HepG2 (cell line): ENCODE results near the gene TWNK. TPM values are rescaled to one million over a fixed set of nuclear protein-coding genes. Genes with fewer than 3 reads are reported as not detected.

ENCODE experiments used
- FOXC1 ChIP-seq: sonication (generic); formaldehyde crosslinking; IDR thresholded peaks from 2 replicates; pipeline ENCODE4 v1.8.0; 2022; ENCODE audit warnings: mild to moderate bottlenecking, missing genetic modification reagents, borderline replicate concordance
- HNF1A ChIP-seq, 2 experiments: sonication (generic) in 1 of 2; formaldehyde crosslinking in 1 of 2; IDR thresholded peaks; 2 replicates each; pipeline versions ENCODE4 v1.4.0 to v1.6.1; 2016 to 2020; ENCODE audit warnings: borderline replicate concordance in 1 of 2, low read depth in 1 of 2, mild to moderate bottlenecking in 1 of 2, missing genetic modification reagents in 1 of 2
- HOXA9 ChIP-seq: sonication (generic); formaldehyde crosslinking; IDR thresholded peaks from 2 replicates; pipeline ENCODE4 v1.8.1; 2022; ENCODE audit warnings: missing genetic modification reagents, mild to moderate bottlenecking, moderate library complexity, borderline replicate concordance
- IRF2 ChIP-seq: IDR thresholded peaks from 2 replicates; pipeline ENCODE4 v1.6.1; 2018; ENCODE audit warnings: missing genetic modification reagents, missing compliant biosample characterization
- KMT2B ChIP-seq: IDR thresholded peaks from 2 replicates; pipeline ENCODE4 v1.6.1; 2016; ENCODE audit warnings: missing genetic modification reagents, missing compliant biosample characterization
- MBNL3 ChIP-seq: fragments of 250-450 bp; sonication (Bioruptor Pico); conservative IDR thresholded peaks from 2 replicates; pipeline ENCODE4 v1.8.0; 2022; ENCODE audit warnings: mild to moderate bottlenecking, inconsistent platforms
- MTERF4 ChIP-seq: sonication (generic); formaldehyde crosslinking; IDR thresholded peaks from 2 replicates; pipeline ENCODE4 v1.8.0; 2023; ENCODE audit warnings: mild to moderate bottlenecking, missing genetic modification reagents
- MXD1 ChIP-seq: sonication (generic); formaldehyde crosslinking; IDR thresholded peaks from 2 replicates; pipeline ENCODE4 v1.4.0; 2020; ENCODE audit warnings: mild to moderate bottlenecking, missing genetic modification reagents
- RFXANK ChIP-seq: IDR thresholded peaks from 2 replicates; pipeline ENCODE4 v1.6.1; 2016
- SP2 ChIP-seq: sonication (generic); formaldehyde crosslinking; IDR thresholded peaks from 2 replicates; pipeline ENCODE4 v1.5.1; 2020; ENCODE audit warnings: mild to moderate bottlenecking, missing genetic modification reagents
- TCF12 ChIP-seq, 2 experiments: fragments of 450-650 bp in 1 of 2; sonication (generic) in 1 of 2; formaldehyde crosslinking in 1 of 2; IDR thresholded peaks; 2 replicates each; pipeline versions ENCODE4 v1.6.1 to v1.8.0; 2017 to 2022; ENCODE audit warnings: antibody characterized with exemption in 1 of 2, mild to moderate bottlenecking in 1 of 2, missing genetic modification reagents in 1 of 2, moderate library complexity in 1 of 2
- ZBTB43 ChIP-seq: sonication (generic); formaldehyde crosslinking; conservative IDR thresholded peaks from 2 replicates; pipeline ENCODE4 v1.4.0; 2020; ENCODE audit warnings: missing genetic modification reagents
- ZNF10 ChIP-seq: sonication (generic); formaldehyde crosslinking; IDR thresholded peaks from 2 replicates; pipeline ENCODE4 v1.4.0; 2020; ENCODE audit warnings: mild to moderate bottlenecking, low read depth, missing genetic modification reagents, borderline replicate concordance
- ZNF251 ChIP-seq: sonication (generic); formaldehyde crosslinking; IDR thresholded peaks from 2 replicates; pipeline ENCODE4 v1.9.0; 2021; ENCODE audit warnings: mild to moderate bottlenecking, missing genetic modification reagents
- ZNF296 ChIP-seq: sonication (generic); formaldehyde crosslinking; conservative IDR thresholded peaks from 2 replicates; pipeline ENCODE4 v1.5.0; 2020; ENCODE audit warnings: mild to moderate bottlenecking, missing genetic modification reagents
- ZNF317 ChIP-seq: sonication (generic); formaldehyde crosslinking; IDR thresholded peaks from 2 replicates; pipeline ENCODE4 v1.5.0; 2020; ENCODE audit warnings: mild to moderate bottlenecking, missing genetic modification reagents
- ZNF354B ChIP-seq: sonication (generic); formaldehyde crosslinking; IDR thresholded peaks from 2 replicates; pipeline ENCODE4 v1.8.0; 2022; ENCODE audit warnings: mild to moderate bottlenecking, missing genetic modification reagents
- ZNF619 ChIP-seq: sonication (generic); formaldehyde crosslinking; IDR thresholded peaks from 2 replicates; pipeline ENCODE4 v1.4.0; 2020; ENCODE audit warnings: mild to moderate bottlenecking, missing genetic modification reagents
- ZNF776 ChIP-seq: sonication (generic); formaldehyde crosslinking; IDR thresholded peaks from 2 replicates; pipeline ENCODE4 v1.4.0; 2020; ENCODE audit warnings: mild to moderate bottlenecking, missing genetic modification reagents
- ZSCAN5A ChIP-seq: sonication (generic); formaldehyde crosslinking; IDR thresholded peaks from 2 replicates; pipeline ENCODE4 v1.8.0; 2022; ENCODE audit warnings: mild to moderate bottlenecking, missing genetic modification reagents, borderline replicate concordance
- polyA plus RNA-seq, 8 experiments: library from polyadenylated mRNA; depleted of rRNA in 3 of 8; stranded (reverse) in 7 of 8; unstranded in 1 of 8; fragments of >200 nt; fragmentation: Illumina TruSeq in 4 of 8; extraction: Trizol in 4 of 8; gene quantifications; 2 replicates each; pipeline versions ENCODE4 v1.2.1 to v1.2.3, GENCODE V29; 2011 to 2016; ENCODE audit warnings: low read depth in 4 of 8, missing spikeins in 1 of 8, mixed read lengths in 1 of 8; ENCODE audit not compliant: insufficient read depth in 1 of 8
- total RNA-seq, 5 experiments: library from RNA; depleted of rRNA; stranded (reverse); fragments of >200 nt; fragmentation: Illumina TruSeq; extraction: Trizol; gene quantifications; 2 replicates each; pipeline ENCODE4 v1.2.3, GENCODE V29; 2016; ENCODE audit warnings: low read depth in 1 of 5

The TWNK gene
- total and polyA plus RNA-seq, 2 of the 13 experiments (the other 11 are each of a cell fraction or from before 2014, with no cell fraction given) = 10.7 to 16.5 TPM

GRCh38 chr10:101012525-101013364 lies 25.4 kb downstream of the TWNK start (continued):
- TF ChIP-seq MBNL3 (CRISPR knock-in tag) = no peak
- no peak for TF ChIP-seq HNF1A (IDR thresholded peaks at IDR 0.05; ENCODE audit: low read depth)
- TF ChIP-seq HNF1A (CRISPR knock-in tag; IDR thresholded peaks at IDR 0.05; ENCODE audit: borderline replicate concordance) = no peak
- TF ChIP-seq ZBTB43 (CRISPR knock-in tag) = no peak
- TF ChIP-seq ZNF317 (CRISPR knock-in tag) = no peak
- TF ChIP-seq KMT2B (CRISPR knock-in tag) = peak; percentile 42; the same call in 1 of the 2 replicates
- no peak for TF ChIP-seq SP2 (CRISPR knock-in tag)
- TF ChIP-seq ZNF776 (CRISPR knock-in tag) = no peak
- no peak for TF ChIP-seq ZNF354B (CRISPR knock-in tag)
- TF ChIP-seq HOXA9 (CRISPR knock-in tag) = no peak
- TF ChIP-seq MTERF4 (CRISPR knock-in tag) = peak; percentile 71; the same call in 1 of the 2 replicates
- TF ChIP-seq RFXANK (CRISPR knock-in tag) = 0 out of 2 replicates have a peak, but pooled peaks have one; percentile 26
- no peak for TF ChIP-seq MXD1 (CRISPR knock-in tag)
- no peak for TF ChIP-seq ZNF619 (CRISPR knock-in tag)
- no peak for TF ChIP-seq FOXC1 (CRISPR knock-in tag)
- TF ChIP-seq ZSCAN5A = no peak
- TF ChIP-seq TCF12 (IDR thresholded peaks at IDR 0.05) = no peak
- TF ChIP-seq TCF12 (CRISPR knock-in tag; IDR thresholded peaks at IDR 0.05) = no peak
- TF ChIP-seq ZNF10 = no peak
- no peak for TF ChIP-seq ZNF296 (CRISPR knock-in tag)
- TF ChIP-seq IRF2 (CRISPR knock-in tag) = no peak; the same call in 1 of the 2 replicates
- TF ChIP-seq ZNF251 = no peak
